Panc1 (cell line): ENCODE results near the gene AGBL5. TPM values are rescaled to one million over a fixed set of nuclear protein-coding genes. Genes with fewer than 3 reads are reported as not detected.

ENCODE experiments used
- ATAC-seq: fragments of 200-7000 bp; cut with Tn5 transposase; 2 replicates; pipeline ENCODE4 v1.9.1; 2020; ENCODE audit warnings: mild to moderate bottlenecking, moderate library complexity
- BruUV-seq: library from RNA; stranded (reverse); fragments of 400-500 nt; replicated peaks from 2 replicates; lab custom pipeline; 2021; lab: Mats Ljungman, UMichigan
- CTCF ChIA-PET: fragments of 300-600 bp; sonication (Branson Sonifier 250); formaldehyde crosslinking; loops from one replicate; lab custom pipeline; 2022; ENCODE audit warnings: antibody characterized with exemption; lab: Charles Lee
- POLR2A ChIA-PET: fragments of 300-600 bp; sonication (Branson Sonifier 250); formaldehyde crosslinking; loops from one replicate; lab custom pipeline; 2022; ENCODE audit warnings: antibody characterized with exemption; lab: Charles Lee
- DNase-seq: peaks from one replicate; pipeline ENCODE4 v3.0.0-alpha.2; 2010; ENCODE audit warnings: low read depth, low spot score
- H3K27ac ChIP-seq: 2 replicates; pipeline ENCODE4 v1.5.1; 2011; ENCODE audit warnings: mild to moderate bottlenecking, low read length, inconsistent platforms
- H3K27me3 ChIP-seq: fragments of 200-500 bp; sonication (Bioruptor generic); 2 replicates; pipeline ENCODE4 v1.6.0; 2014; ENCODE audit warnings: low read length, inconsistent platforms; ENCODE audit not compliant: control insufficient read depth, insufficient read depth
- H3K36me3 ChIP-seq: fragments of 200-500 bp; sonication (Bioruptor generic); 2 replicates; pipeline ENCODE4 v1.5.1; 2014; ENCODE audit warnings: inconsistent platforms, mild to moderate bottlenecking, low read length, moderate library complexity; ENCODE audit not compliant: control insufficient read depth, insufficient read depth
- H3K4me1 ChIP-seq: 2 replicates; pipeline ENCODE4 v1.5.1; 2011; ENCODE audit warnings: inconsistent platforms, mild to moderate bottlenecking, low read length, moderate library complexity; ENCODE audit not compliant: control insufficient read depth, insufficient read depth
- H3K4me3 ChIP-seq, 2 experiments: 2 replicates each; pipeline ENCODE4 v1.5.1; 2011 to 2012; ENCODE audit warnings: low read depth in 2 of 2, low read length in 2 of 2, mild to moderate bottlenecking in 2 of 2, inconsistent platforms in 1 of 2, moderate library complexity in 1 of 2
- H3K9me3 ChIP-seq: fragments of 200-500 bp; sonication (Bioruptor generic); 2 replicates; pipeline ENCODE4 v1.5.1; 2014; ENCODE audit warnings: low read depth, mild to moderate bottlenecking, inconsistent platforms, low read length, moderate library complexity; ENCODE audit not compliant: control insufficient read depth, insufficient read depth
- CTCF ChIP-seq: fragments of 450-650 bp; IDR thresholded peaks from 2 replicates; pipeline ENCODE4 v1.5.1; 2017; ENCODE audit warnings: mild to moderate bottlenecking
- POLR2AphosphoS5 ChIP-seq: IDR thresholded peaks from 2 replicates; pipeline ENCODE4 v1.6.1; 2012; ENCODE audit warnings: mild to moderate bottlenecking, low read depth, low read length, moderate library complexity
- REST ChIP-seq, 2 experiments: IDR thresholded peaks; 2 replicates each; pipeline ENCODE4 v1.6.1; 2011 to 2012; ENCODE audit warnings: low read depth in 2 of 2, control low read depth in 1 of 2, low read length in 1 of 2, mild to moderate bottlenecking in 1 of 2, moderate library complexity in 1 of 2; ENCODE audit not compliant: insufficient read depth in 1 of 2
- SIN3A ChIP-seq: IDR thresholded peaks from 2 replicates; pipeline ENCODE4 v1.6.1; 2012; ENCODE audit warnings: low read depth, mild to moderate bottlenecking, low read length, moderate library complexity, borderline replicate concordance; ENCODE audit not compliant: insufficient read depth
- TCF7L2 ChIP-seq: IDR thresholded peaks from 2 replicates; pipeline ENCODE4 v1.6.1; 2011; ENCODE audit warnings: mild to moderate bottlenecking, low read depth, low read length, inconsistent platforms
- in situ Hi-C: cut with HindIII; loops from 2 replicates; pipeline ENCODE4 v1.10.0; 2016; ENCODE audit warnings: low sequenced_read_pairs, low pct_unique_long_range_greater_than_20kb
- intact Hi-C: fragments of 100-400 bp; cut with micrococcal nuclease; formaldehyde crosslinking; loops from one replicate; pipeline ENCODE4 v1.10.0; 2022; ENCODE audit not compliant: unreplicated experiment
- total RNA-seq: library from RNA; stranded (reverse); gene quantifications from one replicate; pipeline ENCODE4 v1.2.1, GENCODE V29; 2021; ENCODE audit not compliant: unreplicated experiment

AGBL5 gene
- total RNA-seq, 1 experiment from 2014 or later = 55.6 TPM

- Histone ChIP-seq H3K4me3 (no peak overlapping the region), H3K9me3 (no peaks in the 10 kb centered on the region), H3K27ac (no peak overlapping the region), H3K27me3 (no peaks in the 10 kb centered on the region), H3K4me1 (peaks cover 3% of the 10 kb centered on the region), H3K36me3 (peaks cover 9% of the 10 kb centered on the region)
- intact Hi-C loops = no loop called here
- no peak for ATAC-seq
- in situ Hi-C loops = no loop called here
- DNase-seq = no peak
- ChIA-PET POLR2A (interaction anchor here (0.6 to 1.1 kb wide), 2 partner anchors 17 to 43 kb away, joined by 3 to 6 read pairs; partner anchors contain the start of gene OST4), CTCF (no interaction called here)
- no peak for TF ChIP-seq SIN3A
- TF ChIP-seq CTCF = no peak
- no peak for TF ChIP-seq POLR2AphosphoS5
- no TSS peak for BruUV-seq
Observed at GRCh38 chr2:27054721-27055120, 3.3 kb downstream of the AGBL5 start.

- TF ChIP-seq POLR2AphosphoS5 (no peak), CTCF (no peak), TCF7L2 (no peak), REST (IDR thresholded peaks at IDR 0.05; ENCODE audit: insufficient read depth in 1 of 2, low read depth in 2 of 2, low read length in 1 of 2) (no peak), SIN3A (no peak)
- Histone ChIP-seq H3K27ac (no peak overlapping the region), H3K27me3 (no peaks in the 10 kb centered on the region), H3K9me3 (no peaks in the 10 kb centered on the region), H3K4me3 (no peak overlapping the region), H3K4me1 (peaks cover 3% of the 10 kb centered on the region; the same call in 1 of the 2 replicates), H3K36me3 (peaks cover 6% of the 10 kb centered on the region)
- POLR2A ChIA-PET = interaction anchor here (0.7 kb wide), 1 partner anchor 117 kb away, joined by 4 read pairs; no protein-coding TSS in a partner anchor
- intact Hi-C loops = no loop called here
- no peak for ATAC-seq
- CTCF ChIA-PET = no interaction called here
- no peak for DNase-seq
- in situ Hi-C loops = no loop called here
- no TSS peak for BruUV-seq
Observed at GRCh38 chr2:27057184-27057583, 5.7 kb downstream of the AGBL5 start.
